HepG2 (cell line): ENCODE data around the gene UBFD1.

Experiments
- CCAR2 ChIP-seq: fragments of 200-400 bp; formaldehyde crosslinking; optimal IDR thresholded peaks from 2 replicates; pipeline ENCODE3; 2018; ENCODE audit warnings: low read depth, mild to moderate bottlenecking, low read length, moderate library complexity
- CTCF ChIP-seq: sonication (generic); formaldehyde crosslinking; IDR thresholded peaks from 2 replicates; pipeline ENCODE4 v1.5.0; 2020; ENCODE audit warnings: mild to moderate bottlenecking, missing genetic modification reagents, moderate library complexity
- POLR2A ChIP-seq, 2 experiments: IDR thresholded peaks; 2 replicates each; pipeline ENCODE4 v1.6.1; 2011; ENCODE audit warnings: low read depth in 2 of 2, low read length in 2 of 2, mild to moderate bottlenecking in 1 of 2, moderate library complexity in 1 of 2; ENCODE audit not compliant: insufficient read depth in 1 of 2
- ZNF549 ChIP-seq: sonication (generic); formaldehyde crosslinking; IDR thresholded peaks from 2 replicates; pipeline ENCODE4 v1.5.0; 2020; ENCODE audit warnings: missing genetic modification reagents
- ZNF773 ChIP-seq: sonication (generic); formaldehyde crosslinking; IDR thresholded peaks from 2 replicates; pipeline ENCODE4 v1.4.0; 2020; ENCODE audit warnings: missing genetic modification reagents, borderline replicate concordance
- TF ChIP-seq, protein P1 (sequence below): IDR thresholded peaks from 2 replicates; pipeline ENCODE4 v1.6.1; 2012; ENCODE audit warnings: inconsistent platforms
- TF ChIP-seq, protein P2 (sequence below): sonication (generic); formaldehyde crosslinking; IDR thresholded peaks from 2 replicates; pipeline ENCODE4 v1.9.0; 2021; ENCODE audit warnings: missing genetic modification reagents, borderline replicate concordance

DNA sequence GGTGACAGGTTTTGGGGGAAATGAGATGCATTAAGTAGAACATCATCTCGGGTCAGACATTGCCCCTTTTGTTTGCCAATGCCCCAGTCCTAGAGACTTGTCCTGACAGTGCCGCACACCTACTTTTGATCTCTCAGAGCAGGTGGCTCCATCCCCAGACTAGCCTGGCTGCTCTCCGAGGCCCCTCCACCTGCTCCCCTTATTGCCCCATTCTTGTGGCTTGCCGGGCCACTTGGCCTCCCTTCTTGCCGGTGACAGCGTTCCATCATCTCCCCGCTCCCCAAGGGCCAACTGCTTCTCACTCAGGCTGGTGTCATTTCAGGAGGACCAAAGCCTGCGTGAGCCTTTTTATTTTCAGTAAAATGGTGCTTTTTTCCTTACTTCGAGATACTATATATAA lies 14.9 kb downstream of the UBFD1 start:
- TF ChIP-seq ZNF773 (CRISPR knock-in tag) (no peak), CCAR2 (no peak), POLR2A (IDR thresholded peaks at IDR 0.05; ENCODE audit: insufficient read depth in 1 of 2, low read depth in 2 of 2, low read length in 2 of 2) (no peak), CTCF (no peak), ZNF549 (CRISPR knock-in tag) (no peak)
- TF ChIP-seq, protein P1, sequence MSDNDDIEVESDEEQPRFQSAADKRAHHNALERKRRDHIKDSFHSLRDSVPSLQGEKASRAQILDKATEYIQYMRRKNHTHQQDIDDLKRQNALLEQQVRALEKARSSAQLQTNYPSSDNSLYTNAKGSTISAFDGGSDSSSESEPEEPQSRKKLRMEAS = no peak
- TF ChIP-seq, protein P2, sequence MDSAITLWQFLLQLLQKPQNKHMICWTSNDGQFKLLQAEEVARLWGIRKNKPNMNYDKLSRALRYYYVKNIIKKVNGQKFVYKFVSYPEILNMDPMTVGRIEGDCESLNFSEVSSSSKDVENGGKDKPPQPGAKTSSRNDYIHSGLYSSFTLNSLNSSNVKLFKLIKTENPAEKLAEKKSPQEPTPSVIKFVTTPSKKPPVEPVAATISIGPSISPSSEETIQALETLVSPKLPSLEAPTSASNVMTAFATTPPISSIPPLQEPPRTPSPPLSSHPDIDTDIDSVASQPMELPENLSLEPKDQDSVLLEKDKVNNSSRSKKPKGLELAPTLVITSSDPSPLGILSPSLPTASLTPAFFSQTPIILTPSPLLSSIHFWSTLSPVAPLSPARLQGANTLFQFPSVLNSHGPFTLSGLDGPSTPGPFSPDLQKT = no peak
